Lower lobe of right lung (tissue), 2 donors: ENCODE results near the gene ULK1. TPM values are rescaled to one million over a fixed set of nuclear protein-coding genes. Genes with fewer than 3 reads are reported as not detected.

ENCODE experiments used
- ATAC-seq, 2 donors: fragments of 200-7000 bp; cut with Tn5 transposase; one replicate each; pipeline ENCODE4 v1.9.1; 2020 to 2022; ENCODE audit warnings: mild to moderate bottlenecking in 2 of 2, moderate library complexity in 2 of 2
- DNase-seq: peaks from one replicate; pipeline ENCODE4 v3.0.0-alpha.2; 2020
- H3K27ac ChIP-seq: fragments of 200-600 bp; one replicate; pipeline ENCODE4 v1.8.0; 2022
- H3K27me3 ChIP-seq: fragments of 200-600 bp; one replicate; pipeline ENCODE4 v1.8.0; 2022; ENCODE audit warnings: low read depth
- H3K36me3 ChIP-seq: fragments of 200-600 bp; one replicate; pipeline ENCODE4 v1.8.0; 2022; ENCODE audit warnings: mild to moderate bottlenecking
- H3K4me1 ChIP-seq: fragments of 200-600 bp; one replicate; pipeline ENCODE4 v1.8.0; 2022
- H3K4me3 ChIP-seq: fragments of 200-600 bp; one replicate; pipeline ENCODE4 v1.8.0; 2022; ENCODE audit warnings: mild to moderate bottlenecking
- H3K9me3 ChIP-seq: fragments of 200-600 bp; one replicate; pipeline ENCODE4 v1.8.0; 2022
- CTCF ChIP-seq: fragments of 200-600 bp; IDR thresholded peaks from one replicate; pipeline ENCODE4 v1.8.0; 2022; ENCODE audit warnings: antibody characterized with exemption, mild to moderate bottlenecking
- intact Hi-C: fragments of 100-400 bp; cut with DNase I; formaldehyde crosslinking; loops from one replicate; pipeline ENCODE4 v1.11.0; 2022
- total RNA-seq: library from RNA; stranded (reverse); fragmentation: NEBNext Ultra II Directional; extraction: Animal tissue kit (Norgen Biotek cat#: 25700); gene quantifications from one replicate; pipeline ENCODE4 v1.2.1, GENCODE V29; 2021
- donor health status: DM: no; HTN: yes; CAD: no; lungs with severe emphysema.

Gene ULK1
- total RNA-seq, 1 donor from 2014 or later: 32.2 TPM

GRCh38 chr12:131903270-131904255 lies 9.1 kb downstream of the ULK1 start:
- Histone ChIP-seq H3K4me1 (peaks cover 22% of the 10 kb centered on the region), H3K9me3 (no peaks in the 10 kb centered on the region), H3K4me3 (no peak overlapping the region), H3K27me3 (no peaks in the 10 kb centered on the region), H3K36me3 (peaks cover 37% of the 10 kb centered on the region), H3K27ac (no peak overlapping the region)
- no peak for TF ChIP-seq CTCF
- intact Hi-C loops: no loop called here
- ATAC-seq (no peak), DNase-seq (no peak)

GRCh38 chr12:131904346-131904745 lies 9.9 kb downstream of the ULK1 start:
- Histone ChIP-seq H3K9me3 (no peaks in the 10 kb centered on the region), H3K27me3 (no peaks in the 10 kb centered on the region), H3K4me3 (no peak overlapping the region), H3K36me3 (peaks cover 40% of the 10 kb centered on the region), H3K27ac (no peak overlapping the region), H3K4me1 (peaks cover 22% of the 10 kb centered on the region)
- TF ChIP-seq CTCF: no peak
- DNase-seq (no peak), ATAC-seq (no peak)
- intact Hi-C loops: no loop called here

GRCh38 chr12:131905081-131905629 lies 10.7 kb downstream of the ULK1 start:
- Histone ChIP-seq H3K4me1 (peaks cover 22% of the 10 kb centered on the region), H3K27ac (no peak overlapping the region), H3K4me3 (no peak overlapping the region), H3K9me3 (no peaks in the 10 kb centered on the region), H3K36me3 (peaks cover 44% of the 10 kb centered on the region), H3K27me3 (no peaks in the 10 kb centered on the region)
- intact Hi-C loops: no loop called here
- TF ChIP-seq CTCF: no peak
- DNase-seq (no peak), ATAC-seq (no peak)

GRCh38 chr12:131905630-131906091 lies 11.2 kb downstream of the ULK1 start:
- Histone ChIP-seq H3K27me3 (no peaks in the 10 kb centered on the region), H3K4me3 (no peak overlapping the region), H3K9me3 (no peaks in the 10 kb centered on the region), H3K36me3 (peaks cover 45% of the 10 kb centered on the region), H3K4me1 (peaks cover 22% of the 10 kb centered on the region), H3K27ac (no peak overlapping the region)
- no peak for DNase-seq
- intact Hi-C loops: no loop called here
- ATAC-seq: no peak
- no peak for TF ChIP-seq CTCF

GRCh38 chr12:131907379-131908091 lies 13.1 kb downstream of the ULK1 start:
- Histone ChIP-seq H3K4me3 (no peak overlapping the region), H3K36me3 (peaks cover 63% of the 10 kb centered on the region), H3K9me3 (no peaks in the 10 kb centered on the region), H3K27ac (no peak overlapping the region), H3K27me3 (no peaks in the 10 kb centered on the region), H3K4me1 (peaks cover 13% of the 10 kb centered on the region)
- no peak for TF ChIP-seq CTCF
- ATAC-seq (no peak), DNase-seq (no peak)
- intact Hi-C loops: no loop called here
